Vagina (tissue), 2 donors: ENCODE results near the gene LSM12. TPM values are rescaled to one million over a fixed set of nuclear protein-coding genes. Genes with fewer than 3 reads are reported as not detected.

Experiments used
- DNase-seq, 2 donors: peaks; one replicate each; pipeline ENCODE4 v3.0.0-alpha.2; 2017; ENCODE audit errors: extremely low spot score in 2 of 2
- H3K27ac ChIP-seq: fragments of 200-600 bp; sonication (generic); one replicate; pipeline ENCODE4 v1.5.1; 2019
- H3K27me3 ChIP-seq: fragments of 200-600 bp; sonication (generic); one replicate; pipeline ENCODE4 v1.5.1; 2019
- H3K36me3 ChIP-seq, 2 donors: fragments of 200-600 bp; sonication (generic); one replicate each; pipeline ENCODE4 v1.5.1; 2017 to 2019
- H3K4me1 ChIP-seq: fragments of 200-600 bp; sonication (generic); one replicate; pipeline ENCODE4 v1.5.1; 2019
- H3K4me3 ChIP-seq, 2 donors: fragments of 200-600 bp; sonication (generic); 1 replicate in 1 of 2; 2 replicates in 1 of 2; pipeline ENCODE4 v1.5.1; 2016 to 2019
- H3K9me3 ChIP-seq: fragments of 200-600 bp; sonication (generic); one replicate; pipeline ENCODE4 v1.5.1; 2019
- POLR2A ChIP-seq, 2 donors: fragments of 450-650 bp; IDR thresholded peaks; one replicate each; pipeline ENCODE4 v1.6.1; 2017; ENCODE audit warnings: antibody characterized with exemption in 2 of 2, mild to moderate bottlenecking in 2 of 2, moderate library complexity in 2 of 2
- POLR2AphosphoS5 ChIP-seq, 2 donors: sonication (generic); formaldehyde crosslinking; IDR thresholded peaks; one replicate each; pipeline ENCODE4 v1.9.0; 2017; ENCODE audit warnings: antibody characterized with exemption in 2 of 2, mild to moderate bottlenecking in 2 of 2, low read depth in 1 of 2; ENCODE audit not compliant: insufficient read depth in 1 of 2
- intact Hi-C: fragments of 100-400 bp; cut with DNase I; formaldehyde crosslinking; loops from one replicate; pipeline ENCODE4 v1.15.1; 2023
- total RNA-seq: library from RNA; depleted of rRNA; stranded (reverse); fragments of >200 nt; gene quantifications from one replicate; pipeline ENCODE4 v1.2.3, GENCODE V29; 2016
- TF ChIP-seq, protein P1 (sequence below), 3 experiments: fragments of 450-650 bp in 2 of 3; fragments of 200-600 bp in 1 of 3; sonication (generic) in 1 of 3; IDR thresholded peaks; one replicate each; pipeline ENCODE4 v1.5.1; 2017 to 2019; ENCODE audit warnings: antibody characterized with exemption in 3 of 3, mild to moderate bottlenecking in 2 of 3, moderate library complexity in 2 of 3

The LSM12 gene
- total RNA-seq, 1 donor from 2014 or later: 27.3 TPM

DNA sequence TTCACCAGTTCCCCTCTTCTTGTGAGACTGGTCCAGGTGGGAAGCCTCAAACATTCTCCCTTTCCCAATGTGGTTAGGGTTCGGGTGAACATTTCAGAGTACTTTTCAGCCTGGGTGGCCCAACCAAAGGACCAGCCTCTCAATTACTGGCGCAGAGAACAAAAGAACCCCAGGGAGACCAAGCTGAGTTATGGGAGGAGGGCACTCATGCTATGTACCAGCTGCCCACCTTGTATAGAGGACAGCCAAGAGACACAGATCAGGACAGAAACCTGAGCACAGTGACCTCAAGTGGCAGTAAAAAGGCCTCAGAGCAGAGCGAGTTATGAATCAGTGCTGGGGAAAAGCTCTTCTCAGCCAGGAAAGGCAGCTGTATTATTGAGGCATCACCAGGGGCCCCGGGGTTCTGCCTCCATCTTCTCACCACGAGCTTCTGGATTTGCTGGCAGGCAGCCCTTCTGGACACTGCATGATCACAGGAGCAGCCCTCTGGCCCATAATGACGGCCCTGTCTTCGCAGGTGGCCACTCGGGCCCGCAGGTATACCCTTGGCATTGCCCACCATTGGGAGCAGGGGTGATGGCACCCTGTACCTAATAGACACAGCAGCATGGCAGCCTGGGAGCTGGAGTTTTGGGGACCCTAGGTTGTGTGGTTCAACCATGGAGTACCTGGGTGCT, 7.9 kb upstream of the LSM12 start:
- Histone ChIP-seq H3K9me3 (no peaks in the 10 kb centered on the region), H3K4me1 (peaks cover 30% of the 10 kb centered on the region), H3K27ac (no peak overlapping the region), H3K27me3 (no peaks in the 10 kb centered on the region), H3K4me3 (no peak overlapping the region), H3K36me3 (peaks cover 0 to 44% of the 10 kb centered on the region in 2 donors)
- intact Hi-C loops: no loop called here
- TF ChIP-seq, protein P1, sequence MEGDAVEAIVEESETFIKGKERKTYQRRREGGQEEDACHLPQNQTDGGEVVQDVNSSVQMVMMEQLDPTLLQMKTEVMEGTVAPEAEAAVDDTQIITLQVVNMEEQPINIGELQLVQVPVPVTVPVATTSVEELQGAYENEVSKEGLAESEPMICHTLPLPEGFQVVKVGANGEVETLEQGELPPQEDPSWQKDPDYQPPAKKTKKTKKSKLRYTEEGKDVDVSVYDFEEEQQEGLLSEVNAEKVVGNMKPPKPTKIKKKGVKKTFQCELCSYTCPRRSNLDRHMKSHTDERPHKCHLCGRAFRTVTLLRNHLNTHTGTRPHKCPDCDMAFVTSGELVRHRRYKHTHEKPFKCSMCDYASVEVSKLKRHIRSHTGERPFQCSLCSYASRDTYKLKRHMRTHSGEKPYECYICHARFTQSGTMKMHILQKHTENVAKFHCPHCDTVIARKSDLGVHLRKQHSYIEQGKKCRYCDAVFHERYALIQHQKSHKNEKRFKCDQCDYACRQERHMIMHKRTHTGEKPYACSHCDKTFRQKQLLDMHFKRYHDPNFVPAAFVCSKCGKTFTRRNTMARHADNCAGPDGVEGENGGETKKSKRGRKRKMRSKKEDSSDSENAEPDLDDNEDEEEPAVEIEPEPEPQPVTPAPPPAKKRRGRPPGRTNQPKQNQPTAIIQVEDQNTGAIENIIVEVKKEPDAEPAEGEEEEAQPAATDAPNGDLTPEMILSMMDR (IDR thresholded peaks at IDR 0.05): no peak
- no peak for TF ChIP-seq POLR2AphosphoS5 (IDR thresholded peaks at IDR 0.05; ENCODE audit: insufficient read depth in 1 of 2, low read depth in 1 of 2)
- TF ChIP-seq POLR2A (IDR thresholded peaks at IDR 0.05): no peak
- no peak for DNase-seq

- TF ChIP-seq, protein P1 (IDR thresholded peaks at IDR 0.05): no peak
- TF ChIP-seq POLR2A (IDR thresholded peaks at IDR 0.05): no peak
- TF ChIP-seq POLR2AphosphoS5 (IDR thresholded peaks at IDR 0.05; ENCODE audit: insufficient read depth in 1 of 2, low read depth in 1 of 2): no peak
- Histone ChIP-seq H3K9me3 (no peaks in the 10 kb centered on the region), H3K27me3 (no peaks in the 10 kb centered on the region), H3K4me1 (peaks cover 37% of the 10 kb centered on the region), H3K27ac (peak overlapping the region; percentile 77), H3K36me3 (peaks cover 0 to 19% of the 10 kb centered on the region in 2 donors), H3K4me3 (peak overlapping the region; percentile 55 to 79)
- intact Hi-C loops: no loop called here
- no peak for DNase-seq
These were observed 5.3 kb upstream of the LSM12 start for GRCh38 chr17:44071772-44072171.

- peak overlapping the region; percentile 77 for H3K27ac ChIP-seq
- no peak for TF ChIP-seq POLR2A (IDR thresholded peaks at IDR 0.05)
- TF ChIP-seq POLR2AphosphoS5 (IDR thresholded peaks at IDR 0.05; ENCODE audit: insufficient read depth in 1 of 2, low read depth in 1 of 2): no peak
- TF ChIP-seq, protein P1 (IDR thresholded peaks at IDR 0.05): no peak
- intact Hi-C loops: no loop called here
- H3K4me1 ChIP-seq: peaks cover 38% of the 10 kb centered on the region
- peaks cover 0 to 13% of the 10 kb centered on the region in 2 donors for H3K36me3 ChIP-seq
- H3K9me3 ChIP-seq: no peaks in the 10 kb centered on the region
- peak overlapping the region; percentile 55 to 79 for H3K4me3 ChIP-seq
- no peaks in the 10 kb centered on the region for H3K27me3 ChIP-seq
- no peak for DNase-seq
These were observed 4.7 kb upstream of the LSM12 start for GRCh38 chr17:44071198-44071520.

- intact Hi-C loops: no loop called here
- peaks cover 38% of the 10 kb centered on the region for H3K4me1 ChIP-seq
These were observed 4.2 kb upstream of the LSM12 start, which contains the start of gene G6PC3 for GRCh38 chr17:44070455-44071197. TSS of gene G6PC3 (plus strand) at chr17:44070735. CDS start at chr17:44070966, 231 bp downstream.

More at GRCh38 chr17:44070455-44071197, 4.2 kb upstream of the LSM12 start, which contains the start of gene G6PC3:
- TF ChIP-seq POLR2AphosphoS5 (IDR thresholded peaks at IDR 0.05; ENCODE audit: insufficient read depth in 1 of 2, low read depth in 1 of 2) (peak; percentile 94 to 99), POLR2A (IDR thresholded peaks at IDR 0.05) (peak in 1 of 2 donors; percentile 55)
- TF ChIP-seq, protein P1 (IDR thresholded peaks at IDR 0.05): peak in 1 of 3 experiments; percentile 33
- peaks cover 0 to 8% of the 10 kb centered on the region in 2 donors for H3K36me3 ChIP-seq
- peak within 1 kb of the TSS; percentile 55 to 79 for H3K4me3 ChIP-seq
- no peaks in the 10 kb centered on the region for H3K27me3 ChIP-seq
- DNase-seq: peak in 1 of 2 donors; percentile 99
- no peaks in the 10 kb centered on the region for H3K9me3 ChIP-seq
- H3K27ac ChIP-seq: peak within 1 kb of the TSS; percentile 77
